ENCODE data around the gene RBPJ. TPM values are rescaled to one million over a fixed set of nuclear protein-coding genes. Genes with fewer than 3 reads are reported as not detected.

Gene RBPJ
- total RNA-seq, 4 donors from 2014 or later, result 28.7 to 65.6 (median 37.1) TPM

- 73 to 75% methylated on average over 5 to 6 of the region's 7 CpGs for WGBS, 2 donors
- TF ChIP-seq POLR2A (IDR thresholded peaks at IDR 0.05), result no peak
- TF ChIP-seq, protein P1, sequence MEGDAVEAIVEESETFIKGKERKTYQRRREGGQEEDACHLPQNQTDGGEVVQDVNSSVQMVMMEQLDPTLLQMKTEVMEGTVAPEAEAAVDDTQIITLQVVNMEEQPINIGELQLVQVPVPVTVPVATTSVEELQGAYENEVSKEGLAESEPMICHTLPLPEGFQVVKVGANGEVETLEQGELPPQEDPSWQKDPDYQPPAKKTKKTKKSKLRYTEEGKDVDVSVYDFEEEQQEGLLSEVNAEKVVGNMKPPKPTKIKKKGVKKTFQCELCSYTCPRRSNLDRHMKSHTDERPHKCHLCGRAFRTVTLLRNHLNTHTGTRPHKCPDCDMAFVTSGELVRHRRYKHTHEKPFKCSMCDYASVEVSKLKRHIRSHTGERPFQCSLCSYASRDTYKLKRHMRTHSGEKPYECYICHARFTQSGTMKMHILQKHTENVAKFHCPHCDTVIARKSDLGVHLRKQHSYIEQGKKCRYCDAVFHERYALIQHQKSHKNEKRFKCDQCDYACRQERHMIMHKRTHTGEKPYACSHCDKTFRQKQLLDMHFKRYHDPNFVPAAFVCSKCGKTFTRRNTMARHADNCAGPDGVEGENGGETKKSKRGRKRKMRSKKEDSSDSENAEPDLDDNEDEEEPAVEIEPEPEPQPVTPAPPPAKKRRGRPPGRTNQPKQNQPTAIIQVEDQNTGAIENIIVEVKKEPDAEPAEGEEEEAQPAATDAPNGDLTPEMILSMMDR (IDR thresholded peaks at IDR 0.05), result no peak
- Histone ChIP-seq H3K4me3 (no peak overlapping the region), H3K4me1 (peaks cover 0 to 23% (median 0%) of the 10 kb centered on the region in 3 donors), H3K9me3 (no peaks in the 10 kb centered on the region), H3K27ac (no peak overlapping the region), H3K27me3 (no peaks in the 10 kb centered on the region), H3K36me3 (peaks cover 0 to 29% (median 0%) of the 10 kb centered on the region in 3 donors)
- intact Hi-C loops (cut with DNase I), result no loop called here
- no peak for DNase-seq
Measured at GRCh38 chr4:26384380-26385057, 63.7 kb downstream of the RBPJ start.

DNA sequence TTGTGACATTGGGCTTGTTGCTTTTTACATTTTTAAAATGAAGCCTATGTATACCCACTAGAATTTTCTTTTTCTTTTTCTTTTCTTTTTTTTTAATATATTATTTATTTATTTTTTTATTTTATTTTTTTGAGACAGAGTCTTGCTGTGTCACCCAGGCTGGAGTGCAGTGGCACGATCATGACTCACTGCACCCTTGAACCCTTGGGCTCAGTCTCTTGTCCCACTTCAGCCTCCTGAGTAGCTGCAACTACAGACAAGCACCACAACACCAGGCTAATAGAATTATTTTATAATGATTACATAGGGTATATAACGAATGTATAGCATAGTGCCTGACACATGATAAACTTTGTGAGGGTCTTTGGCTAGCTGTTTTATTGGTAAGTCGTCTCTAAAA, 64.9 kb downstream of the RBPJ start:
- intact Hi-C loops (cut with DNase I), result no loop called here
- Histone ChIP-seq H3K4me1 (peaks cover 0 to 17% (median 0%) of the 10 kb centered on the region in 3 donors), H3K4me3 (no peak overlapping the region), H3K36me3 (peaks cover 0 to 41% (median 0%) of the 10 kb centered on the region in 3 donors), H3K27ac (no peak overlapping the region), H3K9me3 (no peaks in the 10 kb centered on the region), H3K27me3 (no peaks in the 10 kb centered on the region)
- TF ChIP-seq, protein P1 (IDR thresholded peaks at IDR 0.05), result no peak
- TF ChIP-seq POLR2A (IDR thresholded peaks at IDR 0.05), result no peak
- DNase-seq, result no peak
- 77 to 95% methylated on average over 3 of the region's 3 CpGs for WGBS, 2 donors

GRCh38 chr4:26386386-26386785, 65.6 kb downstream of the RBPJ start:
- 76 to 82% methylated on average over 2 of the region's 2 CpGs for WGBS, 2 donors
- intact Hi-C loops (cut with DNase I), result no loop called here
- Histone ChIP-seq H3K4me3 (no peak overlapping the region), H3K4me1 (peaks cover 0 to 10% (median 0%) of the 10 kb centered on the region in 3 donors), H3K27ac (no peak overlapping the region), H3K9me3 (no peaks in the 10 kb centered on the region), H3K27me3 (no peaks in the 10 kb centered on the region), H3K36me3 (peaks cover 0 to 47% (median 0%) of the 10 kb centered on the region in 3 donors)
- DNase-seq, result no peak
- TF ChIP-seq, protein P1 (IDR thresholded peaks at IDR 0.05), result no peak
- TF ChIP-seq POLR2A (IDR thresholded peaks at IDR 0.05), result no peak

GRCh38 chr4:26388671-26389070, 67.9 kb downstream of the RBPJ start:
- no peaks in the 10 kb centered on the region for H3K27me3 ChIP-seq
- TF ChIP-seq, protein P1 (IDR thresholded peaks at IDR 0.05), result no peak
- no peak for TF ChIP-seq POLR2A (IDR thresholded peaks at IDR 0.05)
- 95% methylated on average over 5 of the region's 5 CpGs for WGBS, 2 donors

DNA sequence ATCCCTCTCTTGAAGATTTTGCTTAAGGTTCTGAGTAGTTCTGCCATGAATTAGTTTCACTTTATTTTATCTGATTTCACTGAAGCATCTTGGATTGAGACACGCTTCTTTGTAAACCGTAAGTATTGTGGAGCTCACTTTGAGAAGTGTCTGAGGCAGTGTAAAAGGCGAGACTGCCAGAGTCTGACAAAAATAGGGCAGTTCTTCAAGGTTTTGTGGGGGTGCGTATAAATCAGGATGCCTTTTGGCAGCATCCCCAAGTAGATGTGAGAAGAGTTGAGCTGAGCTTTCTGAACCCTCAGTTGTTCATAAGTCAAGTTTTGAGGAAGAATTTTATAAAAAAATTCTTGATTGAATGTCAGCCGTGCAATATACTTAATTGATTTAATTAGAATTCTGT, 76.3 kb downstream of the RBPJ start:
- intact Hi-C loops (cut with DNase I), result no loop called here
- peaks cover 0 to 39% (median 0%) of the 10 kb centered on the region in 3 donors for H3K36me3 ChIP-seq
- H3K27me3 ChIP-seq, result no peaks in the 10 kb centered on the region
- no peak overlapping the region for H3K4me3 ChIP-seq
- DNase-seq, result no peak
- H3K4me1 ChIP-seq, result peaks cover 0 to 9% (median 0%) of the 10 kb centered on the region in 3 donors
- TF ChIP-seq POLR2A (IDR thresholded peaks at IDR 0.05), result no peak
- TF ChIP-seq, protein P1 (IDR thresholded peaks at IDR 0.05), result no peak
- 78 to 82% methylated on average over 5 of the region's 5 CpGs for WGBS, 2 donors
- no peak overlapping the region for H3K27ac ChIP-seq
- no peaks in the 10 kb centered on the region for H3K9me3 ChIP-seq

More at GRCh38 chr4:26388671-26389070, 67.9 kb downstream of the RBPJ start:
- no peak for DNase-seq
- H3K36me3 ChIP-seq, result peaks cover 0 to 67% (median 0%) of the 10 kb centered on the region in 3 donors
- intact Hi-C loops (cut with DNase I), result no loop called here
- H3K9me3 ChIP-seq, result no peaks in the 10 kb centered on the region
- H3K4me1 ChIP-seq, result peaks cover 0 to 2% (median 0%) of the 10 kb centered on the region in 3 donors
- no peak overlapping the region for H3K4me3 ChIP-seq
- H3K27ac ChIP-seq, result no peak overlapping the region

All from esophagus squamous epithelium (tissue), 5 donors.